Measurements from ENCODE around the gene MARCHF5.

DNA sequence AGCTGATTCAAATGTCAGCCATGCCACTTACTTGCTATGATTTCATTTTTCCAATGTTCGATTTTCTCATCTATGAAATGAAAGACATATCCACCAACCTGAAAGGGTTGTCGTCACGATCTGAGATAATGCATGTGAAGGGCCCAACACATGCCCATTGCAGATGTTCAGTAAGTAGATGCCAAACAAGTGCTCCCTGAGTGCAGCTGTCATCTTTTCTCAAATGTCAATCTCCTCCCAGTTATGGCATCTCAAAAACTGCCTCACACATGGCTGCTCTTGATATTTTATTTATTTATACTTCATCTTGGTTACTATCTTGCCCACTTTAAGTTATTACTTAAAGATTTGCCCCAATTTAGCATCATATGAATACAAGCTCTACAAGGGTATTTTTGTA is 16.9 kb upstream of the MARCHF5 start:
- TF ChIP-seq HOXA7 (CRISPR knock-in tag; IDR thresholded peaks at IDR 0.05) (no peak), POLR2A (IDR thresholded peaks at IDR 0.05; ENCODE audit: low read length) (no peak), SREBF2 (IDR thresholded peaks at IDR 0.05) (no peak)
- TF ChIP-seq, protein P1, sequence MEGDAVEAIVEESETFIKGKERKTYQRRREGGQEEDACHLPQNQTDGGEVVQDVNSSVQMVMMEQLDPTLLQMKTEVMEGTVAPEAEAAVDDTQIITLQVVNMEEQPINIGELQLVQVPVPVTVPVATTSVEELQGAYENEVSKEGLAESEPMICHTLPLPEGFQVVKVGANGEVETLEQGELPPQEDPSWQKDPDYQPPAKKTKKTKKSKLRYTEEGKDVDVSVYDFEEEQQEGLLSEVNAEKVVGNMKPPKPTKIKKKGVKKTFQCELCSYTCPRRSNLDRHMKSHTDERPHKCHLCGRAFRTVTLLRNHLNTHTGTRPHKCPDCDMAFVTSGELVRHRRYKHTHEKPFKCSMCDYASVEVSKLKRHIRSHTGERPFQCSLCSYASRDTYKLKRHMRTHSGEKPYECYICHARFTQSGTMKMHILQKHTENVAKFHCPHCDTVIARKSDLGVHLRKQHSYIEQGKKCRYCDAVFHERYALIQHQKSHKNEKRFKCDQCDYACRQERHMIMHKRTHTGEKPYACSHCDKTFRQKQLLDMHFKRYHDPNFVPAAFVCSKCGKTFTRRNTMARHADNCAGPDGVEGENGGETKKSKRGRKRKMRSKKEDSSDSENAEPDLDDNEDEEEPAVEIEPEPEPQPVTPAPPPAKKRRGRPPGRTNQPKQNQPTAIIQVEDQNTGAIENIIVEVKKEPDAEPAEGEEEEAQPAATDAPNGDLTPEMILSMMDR (IDR thresholded peaks at IDR 0.05), result no peak
- TF ChIP-seq, protein P2, sequence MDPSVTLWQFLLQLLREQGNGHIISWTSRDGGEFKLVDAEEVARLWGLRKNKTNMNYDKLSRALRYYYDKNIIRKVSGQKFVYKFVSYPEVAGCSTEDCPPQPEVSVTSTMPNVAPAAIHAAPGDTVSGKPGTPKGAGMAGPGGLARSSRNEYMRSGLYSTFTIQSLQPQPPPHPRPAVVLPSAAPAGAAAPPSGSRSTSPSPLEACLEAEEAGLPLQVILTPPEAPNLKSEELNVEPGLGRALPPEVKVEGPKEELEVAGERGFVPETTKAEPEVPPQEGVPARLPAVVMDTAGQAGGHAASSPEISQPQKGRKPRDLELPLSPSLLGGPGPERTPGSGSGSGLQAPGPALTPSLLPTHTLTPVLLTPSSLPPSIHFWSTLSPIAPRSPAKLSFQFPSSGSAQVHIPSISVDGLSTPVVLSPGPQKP (IDR thresholded peaks at IDR 0.05; ENCODE audit: low read depth, low read length), result no peak
